Smooth muscle cell (in vitro differentiated cells): ENCODE measurements around the gene TMIGD3. TPM values are rescaled to one million over a fixed set of nuclear protein-coding genes. Genes with fewer than 3 reads are reported as not detected.
A peak's percentile ranks its signal among the peaks of the same experiment; 100 is the strongest.

Experiments used
- DNase-seq: peaks from one replicate; lab custom pipeline; 2025; ENCODE audit not compliant: unreplicated experiment; lab: John Stamatoyannopoulos, UW
- H2AFZ ChIP-seq: fragments of 200-600 bp; sonication (generic); 2 replicates; pipeline ENCODE4 v1.6.0; 2016; ENCODE audit warnings: antibody characterized with exemption, low read depth, mild to moderate bottlenecking
- H3F3A ChIP-seq: fragments of 200-600 bp; sonication (generic); 2 replicates; pipeline ENCODE4 v1.6.0; 2017; ENCODE audit warnings: antibody characterized with exemption, low read depth
- H3K27ac ChIP-seq: fragments of 200-600 bp; sonication (generic); 2 replicates; pipeline ENCODE4 v1.5.1; 2016; ENCODE audit warnings: low read depth, mild to moderate bottlenecking
- H3K27me3 ChIP-seq: fragments of 200-600 bp; sonication (generic); 2 replicates; pipeline ENCODE4 v1.6.1; 2016; ENCODE audit warnings: low read depth, mild to moderate bottlenecking
- H3K36me3 ChIP-seq: fragments of 200-600 bp; sonication (generic); 2 replicates; pipeline ENCODE4 v1.5.1; 2016; ENCODE audit warnings: low read depth
- H3K4me1 ChIP-seq: fragments of 200-600 bp; sonication (generic); 2 replicates; pipeline ENCODE4 v1.5.1; 2016; ENCODE audit warnings: low read depth
- H3K4me2 ChIP-seq: fragments of 200-600 bp; sonication (generic); 2 replicates; pipeline ENCODE4 v1.6.0; 2016; ENCODE audit warnings: mild to moderate bottlenecking
- H3K4me3 ChIP-seq: fragments of 200-600 bp; sonication (generic); 2 replicates; pipeline ENCODE4 v1.5.1; 2016; ENCODE audit warnings: mild to moderate bottlenecking
- H3K79me2 ChIP-seq: fragments of 200-600 bp; sonication (generic); 2 replicates; pipeline ENCODE4 v1.6.0; 2016; ENCODE audit warnings: low read depth, mild to moderate bottlenecking
- H3K9ac ChIP-seq: fragments of 200-600 bp; sonication (generic); 2 replicates; pipeline ENCODE4 v1.6.0; 2016; ENCODE audit warnings: low read depth
- H3K9me3 ChIP-seq: fragments of 200-600 bp; sonication (generic); replicated peaks from 2 replicates; pipeline ENCODE4 v1.5.1; 2016; ENCODE audit warnings: low read depth
- H4K20me1 ChIP-seq: fragments of 200-600 bp; sonication (generic); 2 replicates; pipeline ENCODE4 v1.6.0; 2016; ENCODE audit warnings: low read depth
- WGBS: methylation state at CpG from one replicate; pipeline ENCODE4 v1.1.7; 2016; ENCODE audit warnings: low lambda C conversion rate; 5-methylcytosine and 5-hydroxymethylcytosine counted together
- polyA plus RNA-seq: library from polyadenylated mRNA; unstranded; fragments of >200 nt; fragmentation: Nextera tagmentation; extraction: Ambion mirVana; gene quantifications from 2 replicates; pipeline ENCODE4 v1.2.1, GENCODE V29; 2016
- small RNA-seq: library from RNA; depleted of rRNA; stranded (forward); fragments of <200 nt; gene quantifications from one replicate; pipeline ENCODE3, GENCODE V24; 2014
- total RNA-seq: library from RNA; depleted of rRNA; stranded (reverse); fragments of >200 nt; gene quantifications from 2 replicates; pipeline ENCODE4 v1.2.3, GENCODE V29; 2014
- TF ChIP-seq, protein P1 (sequence below): fragments of 200-600 bp; sonication (generic); IDR thresholded peaks from 2 replicates; pipeline ENCODE4 v1.5.1; 2017; ENCODE audit warnings: borderline replicate concordance, mild to moderate bottlenecking, antibody characterized with exemption; ENCODE audit not compliant: insufficient read depth, poor library complexity, severe bottlenecking

TMIGD3 gene
- total and polyA plus RNA-seq, 2 experiments from 2014 or later = not detected

DNA sequence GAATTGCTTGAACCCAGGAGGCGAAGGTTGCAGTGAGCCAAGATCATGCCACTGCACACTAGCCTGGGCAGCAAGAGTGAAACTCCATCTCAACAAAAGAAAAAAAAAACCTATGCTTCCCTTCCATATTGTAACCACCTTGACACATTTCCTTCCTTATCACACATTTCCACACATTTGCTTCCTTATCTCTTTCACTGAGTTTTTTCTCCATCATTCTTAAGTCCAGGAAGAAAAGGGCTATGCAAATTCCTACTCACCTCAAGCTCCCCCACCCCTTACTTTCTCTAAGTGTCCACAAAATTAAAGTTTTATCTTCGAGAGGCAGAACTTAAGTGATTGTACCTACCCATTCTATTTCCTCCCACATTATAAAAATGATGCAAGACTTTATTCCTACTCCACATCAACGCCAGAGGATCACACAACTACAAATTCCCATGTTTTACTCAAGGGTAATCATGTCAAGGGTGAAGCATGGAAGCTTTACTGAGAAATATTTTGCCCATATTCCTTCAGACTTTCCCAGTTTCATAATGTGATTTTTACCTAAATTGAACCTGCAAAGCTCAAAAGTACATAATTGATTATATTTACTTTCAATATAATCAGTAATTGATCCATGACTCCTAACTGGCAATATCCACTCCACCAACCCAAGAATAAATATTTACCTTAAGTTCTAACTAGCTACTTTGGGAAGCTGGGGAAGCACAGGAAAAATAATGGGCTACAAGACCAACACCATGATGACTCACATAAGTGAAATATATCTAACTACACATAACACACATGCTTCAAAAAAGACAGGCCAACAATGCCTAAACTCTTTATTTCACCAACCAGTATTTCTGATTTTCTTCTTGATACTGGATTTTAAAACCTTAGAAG lies 63.7 kb downstream of the TMIGD3 start:
- no peaks in the 10 kb centered on the region for H3K9me3 ChIP-seq
- H3K4me2 ChIP-seq = no peak overlapping the region
- no peaks in the 10 kb centered on the region for H3K79me2 ChIP-seq
- TF ChIP-seq, protein P1, sequence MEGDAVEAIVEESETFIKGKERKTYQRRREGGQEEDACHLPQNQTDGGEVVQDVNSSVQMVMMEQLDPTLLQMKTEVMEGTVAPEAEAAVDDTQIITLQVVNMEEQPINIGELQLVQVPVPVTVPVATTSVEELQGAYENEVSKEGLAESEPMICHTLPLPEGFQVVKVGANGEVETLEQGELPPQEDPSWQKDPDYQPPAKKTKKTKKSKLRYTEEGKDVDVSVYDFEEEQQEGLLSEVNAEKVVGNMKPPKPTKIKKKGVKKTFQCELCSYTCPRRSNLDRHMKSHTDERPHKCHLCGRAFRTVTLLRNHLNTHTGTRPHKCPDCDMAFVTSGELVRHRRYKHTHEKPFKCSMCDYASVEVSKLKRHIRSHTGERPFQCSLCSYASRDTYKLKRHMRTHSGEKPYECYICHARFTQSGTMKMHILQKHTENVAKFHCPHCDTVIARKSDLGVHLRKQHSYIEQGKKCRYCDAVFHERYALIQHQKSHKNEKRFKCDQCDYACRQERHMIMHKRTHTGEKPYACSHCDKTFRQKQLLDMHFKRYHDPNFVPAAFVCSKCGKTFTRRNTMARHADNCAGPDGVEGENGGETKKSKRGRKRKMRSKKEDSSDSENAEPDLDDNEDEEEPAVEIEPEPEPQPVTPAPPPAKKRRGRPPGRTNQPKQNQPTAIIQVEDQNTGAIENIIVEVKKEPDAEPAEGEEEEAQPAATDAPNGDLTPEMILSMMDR = no peak
- WGBS = 97% methylated on average over 3 of the region's 3 CpGs
- no peak overlapping the region for H3K9ac ChIP-seq
- peaks cover 12% of the 10 kb centered on the region for H3K36me3 ChIP-seq
- H3K27me3 ChIP-seq = no peaks in the 10 kb centered on the region
- no peak overlapping the region for H3K4me3 ChIP-seq
- no peaks in the 10 kb centered on the region for H3K4me1 ChIP-seq
- H2AFZ ChIP-seq = no peak overlapping the region
- H4K20me1 ChIP-seq = no peaks in the 10 kb centered on the region
- DNase-seq = no peak
- H3K27ac ChIP-seq = no peak overlapping the region
- no peaks in the 10 kb centered on the region for H3F3A ChIP-seq

DNA sequence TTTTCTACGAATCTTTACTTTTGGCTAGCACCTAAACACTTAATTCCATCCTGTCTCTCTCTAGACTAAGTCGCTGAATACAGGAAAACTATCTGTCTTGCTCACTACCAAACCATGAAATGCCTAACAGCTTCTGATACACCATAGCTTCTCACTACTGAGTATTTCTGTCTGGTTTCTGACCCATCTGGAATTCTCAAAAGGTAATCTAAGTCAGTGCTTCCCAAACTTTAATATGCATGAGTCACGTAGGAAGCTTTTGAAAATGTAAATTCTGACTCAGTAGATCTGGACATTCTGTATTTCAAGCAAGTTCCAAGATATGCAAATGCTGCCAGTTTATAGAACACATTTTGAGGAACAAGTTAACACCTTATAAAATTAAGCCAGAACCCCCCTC lies 66.7 kb downstream of the TMIGD3 start:
- TF ChIP-seq, protein P1 = no peak
- no peak overlapping the region for H2AFZ ChIP-seq
- H3F3A ChIP-seq = no peaks in the 10 kb centered on the region
- peaks cover 12% of the 10 kb centered on the region for H3K36me3 ChIP-seq
- H3K4me3 ChIP-seq = no peak overlapping the region
- no peaks in the 10 kb centered on the region for H3K79me2 ChIP-seq
- H3K9ac ChIP-seq = no peak overlapping the region
- no peaks in the 10 kb centered on the region for H3K4me1 ChIP-seq
- no peaks in the 10 kb centered on the region for H4K20me1 ChIP-seq
- WGBS = 56% methylated on average over 3 of the region's 3 CpGs
- no peaks in the 10 kb centered on the region for H3K9me3 ChIP-seq
- DNase-seq = no peak
- H3K4me2 ChIP-seq = peak overlapping the region; percentile 31
- H3K27ac ChIP-seq = no peak overlapping the region
- peaks cover 4% of the 10 kb centered on the region for H3K27me3 ChIP-seq

Small RNAs within 50 kb of the gene (small RNA-seq; reads per million reads assigned to genes)
- gene RF00019 = not detected
- gene RNU6-792P = not detected

Other genes with a start within 250 kb of the TMIGD3 start
- gene CHIA, start 212.8 kb downstream of the TMIGD3 start, total RNA-seq = not detected in 2 replicates
- not detected in 2 replicates for gene CHIA, start 212.8 kb downstream of the TMIGD3 start, polyA plus RNA-seq
- 1.3 and 1.4 TPM in 2 replicates for gene OVGP1, start 75.9 kb downstream of the TMIGD3 start, total RNA-seq
- 0.96 and 1.5 TPM in 2 replicates for gene OVGP1, start 75.9 kb downstream of the TMIGD3 start, polyA plus RNA-seq
- 22.5 and 43.3 TPM in 2 replicates for gene WDR77, start 54.4 kb downstream of the TMIGD3 start, total RNA-seq
- 35.0 and 36.7 TPM in 2 replicates for gene WDR77, start 54.4 kb downstream of the TMIGD3 start, polyA plus RNA-seq
- gene ATP5PB, start 54.2 kb downstream of the TMIGD3 start, total RNA-seq = 289 and 350 TPM in 2 replicates
- 272 and 296 TPM in 2 replicates for gene ATP5PB, start 54.2 kb downstream of the TMIGD3 start, polyA plus RNA-seq
- gene C1orf162, start 29.6 kb downstream of the TMIGD3 start, total RNA-seq = 0.13 TPM in 1 of 2 replicates, not detected in the other
- gene C1orf162, start 29.6 kb downstream of the TMIGD3 start, polyA plus RNA-seq = 0.42 TPM in 1 of 2 replicates, not detected in the other
- gene ADORA3, start within 50 bp of the TMIGD3 start, total RNA-seq = not detected in 2 replicates
- gene ADORA3, start within 50 bp of the TMIGD3 start, polyA plus RNA-seq = 0.14 TPM in 1 of 2 replicates, not detected in the other
- 49.4 and 64.9 TPM in 2 replicates for gene RAP1A, start 116.2 kb upstream of the TMIGD3 start, total RNA-seq
- 36.8 and 39.8 TPM in 2 replicates for gene RAP1A, start 116.2 kb upstream of the TMIGD3 start, polyA plus RNA-seq
- gene INKA2, start 235.8 kb upstream of the TMIGD3 start, total RNA-seq = 3.9 TPM in 1 of 2 replicates, not detected in the other
- gene INKA2, start 235.8 kb upstream of the TMIGD3 start, polyA plus RNA-seq = 1.6 and 1.8 TPM in 2 replicates